HG02610 (cell line): ENCODE measurements around the gene BPI.
"Not testable (repeated sequence)": the region's sequence is repeated elsewhere in the genome, so short reads cannot be mapped to it uniquely, and the experiment has no call there.

Experiments used
- ATAC-seq: cut with Tn5 transposase; IDR thresholded peaks from one replicate; pipeline ENCODE4 v1.9.1; 2021; ENCODE audit warnings: mild to moderate bottlenecking, moderate library complexity; ENCODE audit not compliant: unreplicated experiment

The BPI gene

GRCh38 chr20:38302786-38303185 lies 1.2 kb upstream of the BPI start:
- ATAC-seq = no peak

- no peak for ATAC-seq
Measured at GRCh38 chr20:38304845-38305447, 990 bp downstream of the BPI start.

- ATAC-seq = no peak
Measured at GRCh38 chr20:38305541-38305940, 1.6 kb downstream of the BPI start.

- no peak for ATAC-seq
Measured at GRCh38 chr20:38306379-38306778, 2.4 kb downstream of the BPI start.

- ATAC-seq = no peak
Measured at GRCh38 chr20:38307371-38308046, 3.6 kb downstream of the BPI start.

- ATAC-seq = no peak
Measured at GRCh38 chr20:38308047-38308438, 4.1 kb downstream of the BPI start.

GRCh38 chr20:38308447-38308846 lies 4.5 kb downstream of the BPI start:
- no peak for ATAC-seq

- ATAC-seq = no peak
Measured at GRCh38 chr20:38311091-38311490, 7.1 kb downstream of the BPI start.

- no peak for ATAC-seq
Measured at GRCh38 chr20:38311491-38311890, 7.5 kb downstream of the BPI start.

- ATAC-seq = no peak
Measured at GRCh38 chr20:38313676-38314075, 9.7 kb downstream of the BPI start.

- ATAC-seq = not testable (repeated sequence)
Measured at GRCh38 chr20:38314350-38314749, 10.4 kb downstream of the BPI start.

GRCh38 chr20:38315290-38315966 lies 11.5 kb downstream of the BPI start:
- ATAC-seq = no peak

- ATAC-seq = no peak
Measured at GRCh38 chr20:38316341-38316740, 12.4 kb downstream of the BPI start.

GRCh38 chr20:38317422-38317821 lies 13.5 kb downstream of the BPI start:
- ATAC-seq = no peak

- no peak for ATAC-seq
Measured at GRCh38 chr20:38320221-38320620, 16.3 kb downstream of the BPI start.

- no peak for ATAC-seq
Measured at GRCh38 chr20:38321959-38322598, 18.1 kb downstream of the BPI start.

GRCh38 chr20:38324159-38324558 lies 20.2 kb downstream of the BPI start:
- no peak for ATAC-seq

- ATAC-seq = no peak
Measured at GRCh38 chr20:38325167-38325566, 21.2 kb downstream of the BPI start.

GRCh38 chr20:38325905-38326304 lies 21.9 kb downstream of the BPI start:
- no peak for ATAC-seq

GRCh38 chr20:38326309-38326708 lies 22.4 kb downstream of the BPI start:
- ATAC-seq = no peak

- ATAC-seq = no peak
Measured at GRCh38 chr20:38330638-38331037, 26.7 kb downstream of the BPI start.

GRCh38 chr20:38331245-38331644 lies 27.3 kb downstream of the BPI start:
- no peak for ATAC-seq
